ENCODE data around the gene ICE2.

DNA sequence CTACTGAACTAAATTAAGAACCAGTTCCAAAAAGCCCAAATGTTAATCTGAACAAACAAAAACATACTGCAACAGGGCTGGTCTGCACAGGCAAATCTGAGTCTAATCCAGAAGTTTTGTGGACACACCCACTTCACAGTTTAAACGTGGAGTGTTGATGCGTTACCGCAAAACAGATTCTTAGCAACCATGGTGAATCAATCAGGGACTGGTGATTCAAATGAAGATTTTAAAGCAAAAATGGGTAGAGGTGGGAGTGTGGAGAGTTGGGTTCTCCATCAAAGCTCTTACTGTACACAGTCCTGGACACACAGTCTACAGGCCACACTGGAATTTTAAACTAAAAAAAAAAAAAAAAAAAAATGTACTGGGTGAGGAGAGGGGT lies 86.3 kb downstream of the ICE2 start:
- TF ChIP-seq, protein P1, sequence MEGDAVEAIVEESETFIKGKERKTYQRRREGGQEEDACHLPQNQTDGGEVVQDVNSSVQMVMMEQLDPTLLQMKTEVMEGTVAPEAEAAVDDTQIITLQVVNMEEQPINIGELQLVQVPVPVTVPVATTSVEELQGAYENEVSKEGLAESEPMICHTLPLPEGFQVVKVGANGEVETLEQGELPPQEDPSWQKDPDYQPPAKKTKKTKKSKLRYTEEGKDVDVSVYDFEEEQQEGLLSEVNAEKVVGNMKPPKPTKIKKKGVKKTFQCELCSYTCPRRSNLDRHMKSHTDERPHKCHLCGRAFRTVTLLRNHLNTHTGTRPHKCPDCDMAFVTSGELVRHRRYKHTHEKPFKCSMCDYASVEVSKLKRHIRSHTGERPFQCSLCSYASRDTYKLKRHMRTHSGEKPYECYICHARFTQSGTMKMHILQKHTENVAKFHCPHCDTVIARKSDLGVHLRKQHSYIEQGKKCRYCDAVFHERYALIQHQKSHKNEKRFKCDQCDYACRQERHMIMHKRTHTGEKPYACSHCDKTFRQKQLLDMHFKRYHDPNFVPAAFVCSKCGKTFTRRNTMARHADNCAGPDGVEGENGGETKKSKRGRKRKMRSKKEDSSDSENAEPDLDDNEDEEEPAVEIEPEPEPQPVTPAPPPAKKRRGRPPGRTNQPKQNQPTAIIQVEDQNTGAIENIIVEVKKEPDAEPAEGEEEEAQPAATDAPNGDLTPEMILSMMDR (IDR thresholded peaks at IDR 0.05): no peak
- TF ChIP-seq POLR2AphosphoS5 (IDR thresholded peaks at IDR 0.05; ENCODE audit: insufficient read depth in 1 of 2, low read depth in 1 of 2) (no peak), POLR2A (IDR thresholded peaks at IDR 0.05) (no peak)
